WERI-Rb-1 (cell line): ENCODE results near the gene MED25.

ENCODE experiments used
- DNase-seq: peaks from one replicate; pipeline ENCODE4 v3.0.0-alpha.2; 2020
- H3K27ac ChIP-seq: fragments of 250-450 bp; sonication (Bioruptor Pico); 2 replicates; pipeline ENCODE4 v1.5.1; 2020; ENCODE audit warnings: mild to moderate bottlenecking, moderate library complexity
- H3K27me3 ChIP-seq: fragments of 250-450 bp; sonication (Bioruptor Pico); 2 replicates; pipeline ENCODE4 v1.5.1; 2021; ENCODE audit warnings: mild to moderate bottlenecking, low read depth, moderate library complexity; ENCODE audit not compliant: insufficient read depth, severe bottlenecking
- H3K36me3 ChIP-seq: fragments of 250-450 bp; sonication (Bioruptor Pico); 2 replicates; pipeline ENCODE4 v1.5.1; 2020; ENCODE audit warnings: mild to moderate bottlenecking, moderate library complexity
- H3K4me3 ChIP-seq: 2 replicates; pipeline ENCODE4 v1.5.1; 2011; ENCODE audit warnings: low read depth, mild to moderate bottlenecking, control low read depth, low read length
- H3K9me3 ChIP-seq: fragments of 250-450 bp; sonication (Bioruptor Pico); 2 replicates; pipeline ENCODE4 v1.5.1; 2021; ENCODE audit warnings: mild to moderate bottlenecking, moderate library complexity; ENCODE audit not compliant: severe bottlenecking
- TF ChIP-seq, protein P1 (sequence below): IDR thresholded peaks from 2 replicates; pipeline ENCODE4 v1.5.1; 2011; ENCODE audit warnings: low read depth, mild to moderate bottlenecking, control low read depth, inconsistent platforms, low read length

The MED25 gene

GRCh38 chr19:49774969-49775368 is 43.1 kb upstream of the MED25 start:
- Histone ChIP-seq H3K36me3 (no peaks in the 10 kb centered on the region; the same call in 1 of the 2 replicates), H3K9me3 (no peaks in the 10 kb centered on the region), H3K27me3 (no peaks in the 10 kb centered on the region), H3K27ac (no peak overlapping the region), H3K4me3 (no peak overlapping the region)
- no peak for DNase-seq
- TF ChIP-seq, protein P1, sequence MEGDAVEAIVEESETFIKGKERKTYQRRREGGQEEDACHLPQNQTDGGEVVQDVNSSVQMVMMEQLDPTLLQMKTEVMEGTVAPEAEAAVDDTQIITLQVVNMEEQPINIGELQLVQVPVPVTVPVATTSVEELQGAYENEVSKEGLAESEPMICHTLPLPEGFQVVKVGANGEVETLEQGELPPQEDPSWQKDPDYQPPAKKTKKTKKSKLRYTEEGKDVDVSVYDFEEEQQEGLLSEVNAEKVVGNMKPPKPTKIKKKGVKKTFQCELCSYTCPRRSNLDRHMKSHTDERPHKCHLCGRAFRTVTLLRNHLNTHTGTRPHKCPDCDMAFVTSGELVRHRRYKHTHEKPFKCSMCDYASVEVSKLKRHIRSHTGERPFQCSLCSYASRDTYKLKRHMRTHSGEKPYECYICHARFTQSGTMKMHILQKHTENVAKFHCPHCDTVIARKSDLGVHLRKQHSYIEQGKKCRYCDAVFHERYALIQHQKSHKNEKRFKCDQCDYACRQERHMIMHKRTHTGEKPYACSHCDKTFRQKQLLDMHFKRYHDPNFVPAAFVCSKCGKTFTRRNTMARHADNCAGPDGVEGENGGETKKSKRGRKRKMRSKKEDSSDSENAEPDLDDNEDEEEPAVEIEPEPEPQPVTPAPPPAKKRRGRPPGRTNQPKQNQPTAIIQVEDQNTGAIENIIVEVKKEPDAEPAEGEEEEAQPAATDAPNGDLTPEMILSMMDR = no peak

DNA sequence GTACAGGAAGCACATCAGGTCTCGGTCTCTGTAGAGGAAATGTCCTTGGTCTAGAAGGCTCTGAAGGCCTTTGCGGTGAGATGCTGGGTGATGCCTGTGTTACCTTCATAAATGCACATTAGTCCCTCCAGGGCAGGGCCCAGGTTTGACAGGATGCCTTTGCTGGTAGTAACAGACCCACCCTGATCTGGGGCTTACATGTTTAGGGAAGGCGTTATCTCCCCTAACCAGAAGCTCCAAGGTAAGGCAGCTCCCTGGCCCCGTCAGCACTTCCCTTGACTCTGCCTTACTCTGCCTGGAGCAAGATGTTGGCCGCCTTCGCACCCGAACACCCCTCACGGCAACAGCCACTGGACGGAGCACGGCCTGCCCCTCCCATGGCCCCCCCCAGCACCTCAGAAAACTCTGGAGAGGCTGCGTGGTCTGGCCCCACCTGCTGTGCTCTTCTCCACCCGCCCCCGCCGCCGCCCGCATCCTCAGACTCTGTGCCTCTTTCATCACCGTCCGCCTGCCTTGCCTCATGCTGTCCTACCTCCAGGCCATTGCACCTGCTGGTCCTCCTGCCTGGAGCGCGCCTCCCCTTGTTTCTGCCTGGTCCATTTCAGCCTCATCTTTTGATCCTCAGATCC is 42.2 kb upstream of the MED25 start:
- Histone ChIP-seq H3K27ac (no peak overlapping the region), H3K27me3 (no peaks in the 10 kb centered on the region), H3K4me3 (no peak overlapping the region), H3K36me3 (no peaks in the 10 kb centered on the region; the same call in 1 of the 2 replicates), H3K9me3 (no peaks in the 10 kb centered on the region)
- TF ChIP-seq, protein P1 = no peak
- no peak for DNase-seq

DNA sequence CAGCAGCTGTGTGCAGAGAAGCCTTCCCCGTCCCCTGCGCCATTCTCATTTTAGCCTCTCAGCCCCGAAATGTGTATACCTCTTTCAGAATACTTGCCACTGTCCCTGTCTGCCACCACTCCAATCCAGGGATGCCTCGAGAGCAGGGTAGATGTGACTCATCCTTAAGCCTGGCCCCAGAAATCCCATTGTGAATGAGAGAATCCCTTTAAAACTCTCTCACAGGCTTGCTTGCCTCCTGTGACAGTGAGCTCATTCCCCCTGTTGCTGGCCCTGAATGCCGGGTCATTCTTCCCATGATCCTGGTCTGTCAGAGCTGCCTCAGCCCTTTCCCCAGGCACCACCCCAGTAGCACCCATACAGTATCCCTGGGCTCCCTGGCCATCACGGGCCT is 41.7 kb upstream of the MED25 start:
- Histone ChIP-seq H3K27ac (no peak overlapping the region), H3K36me3 (no peaks in the 10 kb centered on the region; the same call in 1 of the 2 replicates), H3K27me3 (no peaks in the 10 kb centered on the region), H3K9me3 (no peaks in the 10 kb centered on the region), H3K4me3 (no peak overlapping the region)
- TF ChIP-seq, protein P1 = no peak
- no peak for DNase-seq

DNA sequence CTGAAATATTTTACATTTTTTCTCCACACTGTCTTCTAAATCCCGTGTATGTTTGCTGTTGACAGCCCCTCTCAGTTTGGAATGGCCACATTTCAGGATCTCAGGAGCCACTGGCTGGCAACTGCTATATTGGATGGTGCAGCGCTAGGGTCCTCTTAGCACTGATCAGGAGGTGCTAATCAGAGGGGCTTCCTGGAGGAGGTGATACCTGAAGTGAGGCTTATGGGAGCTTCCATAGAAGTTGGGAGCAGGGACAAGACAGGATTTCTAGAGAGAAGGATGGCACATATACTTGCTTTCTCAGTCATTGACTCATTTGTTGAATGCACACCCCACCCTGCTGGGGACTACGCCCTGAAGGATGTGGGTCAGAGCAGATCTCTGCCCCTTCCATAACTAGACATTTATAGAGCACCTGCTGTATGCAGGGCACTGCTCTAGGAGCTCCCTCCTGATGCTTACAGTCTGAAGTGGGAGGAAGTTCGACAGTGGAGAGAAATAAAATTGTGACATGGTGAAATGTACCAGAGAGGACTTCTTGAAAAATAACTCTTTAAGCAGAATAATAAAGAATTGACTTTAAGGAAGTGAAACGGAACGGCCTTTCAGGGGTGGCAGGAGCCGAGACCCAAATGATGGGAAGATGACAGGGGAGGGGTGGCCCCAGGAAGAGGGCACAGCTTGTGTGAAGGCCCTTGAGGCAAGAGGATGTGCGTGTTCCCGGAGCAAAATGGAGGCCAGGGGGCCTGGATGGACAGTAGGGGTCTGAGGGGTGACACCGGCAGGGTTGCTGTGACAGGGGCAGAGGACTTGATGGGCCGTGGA is 38.1 kb upstream of the MED25 start:
- Histone ChIP-seq H3K4me3 (no peak overlapping the region), H3K27me3 (no peaks in the 10 kb centered on the region), H3K36me3 (peaks cover 18% of the 10 kb centered on the region), H3K27ac (no peak overlapping the region), H3K9me3 (no peaks in the 10 kb centered on the region)
- TF ChIP-seq, protein P1 = no peak
- no peak for DNase-seq

- Histone ChIP-seq H3K9me3 (no peaks in the 10 kb centered on the region), H3K27ac (no peak overlapping the region), H3K36me3 (peaks cover 20% of the 10 kb centered on the region), H3K4me3 (no peak overlapping the region), H3K27me3 (no peaks in the 10 kb centered on the region)
- TF ChIP-seq, protein P1 = no peak
- DNase-seq = no peak
These were observed 37.2 kb upstream of the MED25 start for GRCh38 chr19:49780861-49781260.
